BE2C (cell line): ENCODE results near the gene GSTM5.

Source experiments
- DNase-seq: peaks from one replicate; pipeline ENCODE4 v3.0.0-alpha.2; 2020
- H3K27me3 ChIP-seq: fragments of 250-450 bp; sonication (Bioruptor Pico); 2 replicates; pipeline ENCODE4 v1.5.1; 2020; ENCODE audit warnings: mild to moderate bottlenecking
- H3K36me3 ChIP-seq: fragments of 250-450 bp; sonication (Bioruptor Pico); 2 replicates; pipeline ENCODE4 v1.5.1; 2020; ENCODE audit warnings: mild to moderate bottlenecking
- H3K4me1 ChIP-seq: fragments of 250-450 bp; sonication (Bioruptor Pico); 2 replicates; pipeline ENCODE4 v1.5.1; 2020
- H3K4me3 ChIP-seq: 2 replicates; pipeline ENCODE4 v1.5.1; 2011; ENCODE audit warnings: low read depth, low read length
- H3K9me3 ChIP-seq: fragments of 250-450 bp; sonication (Bioruptor Pico); 2 replicates; pipeline ENCODE4 v1.5.1; 2020
- TF ChIP-seq, protein P1 (sequence below): IDR thresholded peaks from 2 replicates; pipeline ENCODE4 v1.5.1; 2012; ENCODE audit warnings: mild to moderate bottlenecking, low read depth, low read length

GSTM5 gene

DNA sequence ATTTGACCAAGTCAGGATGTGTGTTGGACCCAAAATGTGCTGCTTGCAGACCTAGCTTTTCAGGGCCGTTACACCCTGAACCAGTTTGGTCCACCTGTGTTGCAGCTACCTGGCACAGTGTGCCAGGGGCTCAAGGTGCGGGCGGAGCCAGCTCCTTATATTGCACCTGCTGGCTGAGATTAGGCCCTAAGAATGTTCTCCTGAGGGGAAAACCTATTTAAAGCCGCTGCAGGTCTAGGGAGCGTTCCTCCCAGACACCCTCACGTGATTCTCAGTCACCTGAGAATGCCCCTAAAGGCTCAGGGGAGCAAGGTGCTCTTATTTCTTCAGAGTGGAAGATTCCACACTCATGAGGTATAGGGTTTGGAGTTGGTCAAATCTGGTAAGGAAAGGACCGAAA is 16.8 kb downstream of the GSTM5 start:
- H3K4me3 ChIP-seq = no peak overlapping the region
- TF ChIP-seq, protein P1, sequence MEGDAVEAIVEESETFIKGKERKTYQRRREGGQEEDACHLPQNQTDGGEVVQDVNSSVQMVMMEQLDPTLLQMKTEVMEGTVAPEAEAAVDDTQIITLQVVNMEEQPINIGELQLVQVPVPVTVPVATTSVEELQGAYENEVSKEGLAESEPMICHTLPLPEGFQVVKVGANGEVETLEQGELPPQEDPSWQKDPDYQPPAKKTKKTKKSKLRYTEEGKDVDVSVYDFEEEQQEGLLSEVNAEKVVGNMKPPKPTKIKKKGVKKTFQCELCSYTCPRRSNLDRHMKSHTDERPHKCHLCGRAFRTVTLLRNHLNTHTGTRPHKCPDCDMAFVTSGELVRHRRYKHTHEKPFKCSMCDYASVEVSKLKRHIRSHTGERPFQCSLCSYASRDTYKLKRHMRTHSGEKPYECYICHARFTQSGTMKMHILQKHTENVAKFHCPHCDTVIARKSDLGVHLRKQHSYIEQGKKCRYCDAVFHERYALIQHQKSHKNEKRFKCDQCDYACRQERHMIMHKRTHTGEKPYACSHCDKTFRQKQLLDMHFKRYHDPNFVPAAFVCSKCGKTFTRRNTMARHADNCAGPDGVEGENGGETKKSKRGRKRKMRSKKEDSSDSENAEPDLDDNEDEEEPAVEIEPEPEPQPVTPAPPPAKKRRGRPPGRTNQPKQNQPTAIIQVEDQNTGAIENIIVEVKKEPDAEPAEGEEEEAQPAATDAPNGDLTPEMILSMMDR = no peak
- H3K27me3 ChIP-seq = no peaks in the 10 kb centered on the region
- no peaks in the 10 kb centered on the region for H3K4me1 ChIP-seq
- H3K9me3 ChIP-seq = no peaks in the 10 kb centered on the region
- DNase-seq = no peak
- no peaks in the 10 kb centered on the region for H3K36me3 ChIP-seq

DNA sequence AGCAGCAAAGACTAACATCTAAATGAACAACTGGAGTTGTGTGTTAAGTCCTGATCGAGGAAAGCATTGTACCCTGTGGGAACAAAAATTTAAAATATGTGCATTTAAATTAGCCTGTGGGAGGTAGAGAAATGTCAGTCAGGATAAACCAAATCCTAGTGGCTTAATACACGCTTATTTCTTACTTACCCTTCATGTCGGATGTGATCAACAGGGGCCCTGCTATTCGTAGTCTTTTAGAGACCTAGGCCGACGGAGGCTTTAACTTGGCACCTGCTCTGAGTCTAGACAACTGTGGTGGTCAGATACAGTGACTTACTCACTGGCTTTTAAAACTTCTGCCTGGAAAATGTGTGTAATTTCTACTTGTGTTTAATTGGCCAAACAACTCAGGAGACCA is 18.6 kb downstream of the GSTM5 start:
- Histone ChIP-seq H3K4me1 (no peaks in the 10 kb centered on the region), H3K27me3 (no peaks in the 10 kb centered on the region), H3K36me3 (no peaks in the 10 kb centered on the region), H3K4me3 (no peak overlapping the region), H3K9me3 (no peaks in the 10 kb centered on the region)
- DNase-seq = no peak
- TF ChIP-seq, protein P1 = no peak

DNA sequence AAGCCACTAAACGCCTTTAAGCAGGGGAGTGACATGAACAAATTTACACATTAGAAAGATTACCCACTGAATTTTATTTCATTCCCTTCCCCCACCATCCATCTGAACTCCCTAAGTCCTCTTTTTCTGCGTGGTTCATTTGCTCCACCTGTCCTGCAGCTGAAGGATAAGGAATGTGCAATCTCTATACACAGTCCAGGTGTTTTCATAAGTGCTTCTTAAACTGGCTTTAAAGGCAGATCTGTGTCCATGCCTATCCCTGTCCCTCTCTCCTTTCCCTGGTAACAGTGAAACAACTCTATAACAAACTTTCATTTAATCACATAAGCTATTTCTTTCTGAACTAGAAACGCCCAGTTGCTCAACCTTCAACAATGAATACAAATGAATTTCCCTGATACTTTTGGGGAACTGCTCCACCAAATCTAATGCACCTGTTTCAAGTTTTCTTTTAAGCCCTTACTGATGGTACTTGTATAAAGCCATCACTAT is 20.4 kb downstream of the GSTM5 start:
- Histone ChIP-seq H3K27me3 (no peaks in the 10 kb centered on the region), H3K9me3 (no peaks in the 10 kb centered on the region), H3K4me3 (no peak overlapping the region), H3K36me3 (peaks cover under 1% of the 10 kb centered on the region; the same call in 1 of the 2 replicates), H3K4me1 (no peaks in the 10 kb centered on the region)
- TF ChIP-seq, protein P1 = no peak
- no peak for DNase-seq

DNA sequence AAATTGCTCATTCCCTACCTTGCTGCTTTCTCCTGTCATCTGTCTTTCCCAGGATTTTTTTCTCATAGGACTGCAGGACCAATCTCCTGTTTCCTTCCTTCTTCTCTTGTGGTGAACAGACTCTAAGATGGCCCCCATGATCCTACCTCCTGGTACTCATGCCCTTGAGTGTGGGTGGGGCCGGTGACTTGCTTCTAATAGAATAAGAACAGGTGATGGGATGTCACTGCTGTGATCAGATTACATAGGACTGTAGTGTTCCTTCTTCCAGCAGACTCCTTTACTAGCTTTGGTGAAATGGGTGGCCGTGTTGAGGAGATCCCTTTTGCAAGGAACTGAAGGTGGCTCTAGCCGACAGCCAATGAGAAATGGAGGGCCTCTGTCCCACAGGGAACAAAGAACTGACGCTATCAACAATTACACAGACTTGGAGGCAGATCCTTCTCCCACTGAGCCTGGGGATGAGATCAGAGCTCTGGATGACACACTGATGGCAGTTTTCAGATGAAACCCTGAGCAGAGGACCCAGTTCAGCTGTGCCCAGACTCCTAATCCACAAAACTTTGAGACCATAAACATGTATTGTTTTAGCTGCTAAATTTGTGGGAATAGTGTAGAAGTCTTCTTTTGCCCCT is 21.3 kb downstream of the GSTM5 start:
- TF ChIP-seq, protein P1 = no peak
- Histone ChIP-seq H3K4me1 (no peaks in the 10 kb centered on the region), H3K36me3 (peaks cover 7% of the 10 kb centered on the region; the same call in 1 of the 2 replicates), H3K9me3 (no peaks in the 10 kb centered on the region), H3K4me3 (no peak overlapping the region), H3K27me3 (no peaks in the 10 kb centered on the region)
- DNase-seq = no peak

DNA sequence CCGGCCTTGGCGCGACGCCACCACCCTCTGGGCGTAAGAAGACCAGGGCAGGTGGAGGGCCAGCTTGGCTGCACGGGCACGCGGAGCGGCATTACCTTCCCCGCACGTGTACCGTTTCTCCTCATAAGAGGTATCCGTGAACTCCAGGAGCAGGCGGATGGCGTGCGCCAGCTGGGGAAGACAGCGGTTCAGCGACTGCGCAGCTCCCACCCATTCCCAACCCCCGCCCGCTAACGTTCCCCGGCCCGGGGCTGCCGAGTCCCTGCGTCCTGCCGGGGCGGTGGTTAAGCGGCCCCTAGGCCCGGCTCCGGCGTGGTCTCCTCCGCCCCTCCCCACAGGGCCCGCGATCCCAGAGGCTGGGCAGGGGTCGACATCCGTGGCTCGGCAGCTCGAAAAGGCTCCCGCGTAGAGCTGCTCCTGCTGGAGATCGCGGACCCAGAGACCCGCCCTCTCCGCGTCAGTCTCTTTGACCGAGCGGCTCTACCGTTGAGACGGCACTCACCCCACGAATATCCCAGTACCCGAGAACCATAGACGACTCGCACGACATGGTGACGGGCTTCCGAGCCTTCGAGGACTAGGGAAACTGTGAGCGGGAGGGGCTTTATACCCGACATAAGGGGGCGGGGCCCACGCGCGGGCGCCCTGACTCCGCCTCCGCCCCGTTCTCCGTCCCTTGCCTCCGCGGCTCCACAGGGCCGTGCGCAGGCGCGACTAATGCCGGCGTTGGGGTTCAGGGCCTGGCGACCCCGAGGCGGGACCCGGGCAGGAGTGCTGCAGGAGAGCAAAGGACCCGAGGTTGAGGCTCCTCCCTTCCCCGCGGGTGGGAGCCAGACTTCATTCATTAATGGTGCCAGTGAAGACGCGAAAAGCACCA is 27.9 kb downstream of the GSTM5 start:
- DNase-seq = peak; percentile 84
- Histone ChIP-seq H3K27me3 (no peaks in the 10 kb centered on the region), H3K4me1 (no peaks in the 10 kb centered on the region), H3K4me3 (peak overlapping the region; percentile 65), H3K9me3 (no peaks in the 10 kb centered on the region), H3K36me3 (peaks cover 7% of the 10 kb centered on the region; the same call in 1 of the 2 replicates)
- TF ChIP-seq, protein P1 = no peak
